Fibroblast of skin of scalp (primary cell): ENCODE results near the gene SLC24A3.

Experiments used
- DNase-seq: peaks from one replicate; pipeline ENCODE4 v3.0.0-alpha.2; 2013

Gene SLC24A3

GRCh38 chr20:19428324-19428723 lies 215.9 kb downstream of the SLC24A3 start:
- no peak for DNase-seq

DNA sequence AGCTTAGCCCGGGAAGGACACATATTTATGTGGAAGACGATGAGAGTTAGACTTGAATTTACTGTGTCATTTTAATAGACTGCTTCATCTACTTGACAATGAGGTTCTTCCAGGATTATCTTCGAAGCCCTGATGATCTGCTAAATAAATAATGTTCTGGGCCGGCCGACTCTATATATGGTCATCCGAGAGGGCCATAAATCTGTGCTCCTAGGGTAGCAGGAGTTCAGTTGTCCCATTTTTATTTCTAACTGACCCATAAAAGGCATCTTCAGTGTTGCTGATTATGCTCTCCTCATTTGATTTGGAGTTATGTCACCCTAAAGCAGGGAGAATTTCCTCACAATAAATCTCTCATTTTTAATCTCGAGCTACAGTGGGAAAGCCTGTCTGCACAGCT lies 217.1 kb downstream of the SLC24A3 start:
- no peak for DNase-seq

- DNase-seq = no peak
Observed at GRCh38 chr20:19430641-19431315, 218.3 kb downstream of the SLC24A3 start.

- no peak for DNase-seq
Observed at GRCh38 chr20:19431316-19431700, 218.9 kb downstream of the SLC24A3 start.

- DNase-seq = no peak
Observed at GRCh38 chr20:19431906-19432305, 219.5 kb downstream of the SLC24A3 start.

GRCh38 chr20:19433371-19434350 lies 221.2 kb downstream of the SLC24A3 start:
- peak; percentile 73 for DNase-seq

GRCh38 chr20:19435316-19435715 lies 222.9 kb downstream of the SLC24A3 start:
- peak; percentile 57 for DNase-seq

- no peak for DNase-seq
Observed at GRCh38 chr20:19435821-19436220, 223.4 kb downstream of the SLC24A3 start.

DNA sequence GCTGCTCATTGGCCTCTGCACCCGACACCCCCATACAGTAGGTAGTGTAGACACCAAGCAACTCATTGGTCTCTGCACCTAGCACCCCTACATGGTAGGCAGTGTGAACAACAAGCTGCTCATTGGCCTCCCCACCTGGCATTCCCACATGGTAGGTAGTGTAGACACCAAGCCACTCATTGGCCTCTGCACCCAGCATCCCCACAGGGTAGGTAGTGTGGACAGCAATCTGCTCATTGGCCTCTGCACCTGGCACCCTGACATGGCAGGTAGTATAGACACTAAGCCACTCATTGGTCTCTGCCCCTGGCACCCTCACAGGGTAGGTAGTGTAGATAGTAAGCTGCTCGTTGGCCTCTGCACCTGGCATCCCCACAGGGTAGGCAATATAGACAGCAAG lies 226.0 kb downstream of the SLC24A3 start:
- no peak for DNase-seq

DNA sequence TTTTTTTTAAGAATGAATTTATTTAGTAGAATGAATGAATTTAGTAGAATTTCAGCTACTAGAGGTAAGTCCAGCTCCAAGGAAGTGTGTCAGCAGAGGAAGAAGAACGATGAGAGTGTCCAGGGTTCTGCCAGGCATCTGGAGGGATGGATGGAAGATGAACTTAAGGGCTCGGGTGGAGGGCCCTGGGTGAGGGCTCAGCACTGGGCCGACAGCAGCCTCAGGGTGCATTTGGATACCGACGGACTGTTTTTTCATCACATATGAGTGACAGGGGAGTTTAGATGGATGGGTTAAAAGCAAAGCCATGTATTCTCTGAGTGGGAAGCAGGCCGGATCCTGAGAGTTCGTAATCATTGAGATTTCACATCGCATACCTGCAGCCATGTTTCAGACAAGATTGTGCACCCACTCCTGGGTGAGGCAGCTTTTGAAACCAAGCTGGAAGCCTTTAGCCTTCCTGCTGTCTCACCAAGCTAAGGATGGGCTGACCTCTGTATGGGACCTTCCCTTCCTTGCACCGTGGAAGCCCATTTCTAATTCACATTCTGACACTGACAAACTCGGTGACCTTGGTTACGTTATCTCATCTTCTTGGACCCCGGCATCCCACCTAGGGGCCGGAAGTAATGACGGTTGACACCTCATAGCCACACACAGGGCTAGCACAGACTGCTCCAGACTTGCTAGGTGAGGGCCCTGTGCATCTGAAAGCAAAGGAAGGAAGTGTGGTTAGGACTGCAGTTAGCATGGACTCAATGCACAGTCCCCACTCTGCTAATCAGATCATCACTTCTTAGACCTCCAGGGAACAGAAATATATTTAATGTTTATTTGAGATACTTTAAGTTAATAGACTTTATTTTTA lies 228.5 kb downstream of the SLC24A3 start:
- DNase-seq = no peak

DNA sequence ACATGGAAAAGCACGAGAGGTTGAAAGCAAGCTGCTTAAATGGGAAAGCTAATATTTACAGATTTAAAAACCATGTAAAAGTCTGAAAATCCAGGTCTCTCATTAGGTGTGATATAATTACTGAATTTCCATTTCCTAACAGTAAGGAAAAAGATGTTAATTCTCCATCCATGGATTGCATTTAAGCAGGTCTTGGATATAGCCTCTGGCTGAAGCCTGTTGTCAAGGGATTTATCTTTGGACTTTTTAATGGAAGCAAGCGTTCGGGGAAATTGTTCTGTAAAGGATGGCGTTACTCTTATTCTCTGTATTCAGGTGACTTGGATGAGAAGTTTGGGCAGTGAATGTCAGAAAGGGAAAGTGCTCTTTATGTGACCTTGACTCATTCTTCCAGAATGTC lies 233.8 kb downstream of the SLC24A3 start:
- DNase-seq = no peak

DNA sequence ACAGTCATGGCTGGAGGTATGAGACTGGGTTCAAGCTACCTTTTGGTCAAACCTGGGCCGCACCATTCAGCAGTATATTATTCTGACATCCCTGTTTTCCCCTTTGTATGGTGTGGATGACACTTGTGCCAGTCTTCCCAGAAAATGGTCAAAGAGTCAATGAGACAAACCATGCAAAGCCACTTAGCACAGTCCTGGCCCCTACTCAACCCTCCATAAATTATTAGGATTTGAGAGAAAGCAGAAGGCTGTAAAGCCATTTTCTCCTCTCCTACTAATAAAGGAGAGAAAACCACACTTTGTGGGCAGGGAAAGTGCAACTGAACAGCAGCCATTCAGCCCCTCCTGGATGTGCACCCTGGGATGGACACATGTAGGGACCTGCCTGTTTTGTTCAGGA lies 236.2 kb downstream of the SLC24A3 start:
- no peak for DNase-seq

- DNase-seq = peak; percentile 47
Observed at GRCh38 chr20:19449051-19449450, 236.6 kb downstream of the SLC24A3 start.

DNA sequence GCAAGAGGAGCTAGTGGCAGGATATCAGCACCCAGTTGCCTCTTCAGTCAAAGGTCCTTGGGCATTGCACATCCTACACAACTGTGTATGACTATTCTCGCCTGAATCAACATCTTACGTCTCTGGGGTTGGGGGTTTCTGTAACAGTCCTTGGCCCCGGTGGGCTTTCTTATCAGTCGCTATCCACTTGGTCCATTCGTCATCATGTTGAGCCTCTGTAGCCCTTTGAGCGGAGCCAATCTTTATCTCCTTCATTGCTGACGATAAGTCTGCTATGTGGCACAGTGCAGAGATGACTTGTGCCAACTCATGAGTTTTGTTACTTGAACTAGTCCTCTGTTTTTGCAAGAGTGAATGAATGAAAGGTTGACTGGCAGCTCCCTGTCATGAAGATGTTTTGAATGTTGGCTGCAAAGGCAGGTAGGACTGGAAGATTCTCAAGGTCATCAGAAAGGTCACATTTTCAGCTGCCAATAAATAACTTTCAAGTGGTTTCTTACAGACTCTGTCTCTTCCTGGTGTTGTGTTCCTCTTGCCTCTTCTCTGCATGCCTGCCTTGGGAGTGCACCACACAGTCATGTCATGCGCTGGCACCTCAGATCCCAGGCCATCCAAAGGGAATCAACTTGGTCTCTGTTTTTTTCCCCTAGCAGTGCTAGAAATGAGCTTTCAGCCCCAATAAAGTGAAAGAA lies 238.9 kb downstream of the SLC24A3 start:
- no peak for DNase-seq

DNA sequence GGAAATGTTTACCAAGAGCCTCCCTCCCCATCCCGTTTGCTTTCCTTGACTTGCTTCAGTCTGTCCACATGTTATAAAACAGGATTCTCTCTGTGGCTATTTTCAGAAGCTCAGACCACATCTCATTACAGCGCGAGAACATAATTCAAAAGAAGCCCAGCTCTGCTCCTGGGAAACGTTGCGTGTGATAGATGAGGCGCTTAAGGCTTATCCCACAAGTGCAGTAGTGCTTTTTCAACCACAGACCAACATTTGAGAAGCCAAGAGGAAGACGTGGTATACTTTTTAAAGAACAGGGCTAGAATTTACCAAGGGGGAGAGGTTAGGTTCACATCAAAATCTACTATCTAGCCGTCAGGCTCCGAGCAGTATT lies 239.5 kb downstream of the SLC24A3 start:
- no peak for DNase-seq

DNA sequence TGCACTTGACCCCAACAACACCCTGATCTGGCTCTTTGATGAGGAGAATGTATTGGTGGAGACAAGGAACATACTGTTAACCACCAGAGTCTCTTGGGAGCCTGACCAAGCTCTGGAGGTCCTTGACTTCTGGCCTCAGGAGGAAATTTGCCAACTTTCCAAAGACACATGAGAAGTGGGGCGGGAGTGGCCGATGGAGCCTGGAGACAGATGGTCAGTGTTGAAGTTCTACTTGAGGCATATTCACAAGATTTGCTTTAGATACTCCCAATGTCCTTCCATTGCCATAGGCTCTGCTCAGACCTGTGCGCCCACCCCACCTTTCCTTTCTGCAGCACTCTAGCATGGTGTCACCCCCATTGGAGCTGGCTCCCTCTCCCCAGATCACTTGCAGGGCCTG lies 241.0 kb downstream of the SLC24A3 start:
- no peak for DNase-seq

GRCh38 chr20:19453862-19454261 lies 241.4 kb downstream of the SLC24A3 start:
- no peak for DNase-seq

DNA sequence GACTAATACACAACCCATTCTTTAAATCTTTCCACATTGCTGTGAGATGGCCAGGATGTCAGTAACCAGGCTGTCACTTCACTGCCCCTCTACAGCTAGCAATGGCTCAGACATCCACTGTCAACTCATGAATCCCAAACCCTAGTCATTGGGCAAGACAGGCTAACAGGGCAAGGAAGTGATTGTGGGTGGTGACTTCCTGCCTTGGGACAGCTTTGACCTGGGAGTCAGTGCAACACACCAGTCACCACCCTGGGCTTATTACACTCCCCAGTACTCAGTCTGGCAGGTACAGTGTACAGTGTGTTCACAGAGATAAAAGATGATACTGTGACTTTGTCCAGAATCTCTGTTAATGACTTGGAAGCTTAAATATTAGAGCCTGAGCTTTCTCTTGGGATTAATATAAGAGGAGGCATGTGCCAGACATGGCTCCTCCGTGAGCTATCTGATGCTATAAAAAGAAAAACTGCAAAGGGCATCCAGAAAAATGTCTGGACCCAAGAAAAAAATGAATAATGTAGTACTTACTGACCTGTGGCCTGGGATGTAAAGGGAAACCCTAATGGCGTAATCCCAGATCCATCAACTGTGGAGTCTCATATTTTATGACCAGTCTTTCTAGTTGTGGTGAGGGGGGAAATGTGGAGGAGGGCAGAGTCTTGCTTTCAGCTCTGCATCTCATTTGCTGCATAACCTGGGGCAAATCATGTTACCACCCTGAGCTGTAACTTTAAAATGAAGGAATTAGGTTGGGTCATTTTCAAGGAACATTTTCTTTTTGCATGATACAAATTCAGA lies 244.4 kb downstream of the SLC24A3 start:
- no peak for DNase-seq

DNA sequence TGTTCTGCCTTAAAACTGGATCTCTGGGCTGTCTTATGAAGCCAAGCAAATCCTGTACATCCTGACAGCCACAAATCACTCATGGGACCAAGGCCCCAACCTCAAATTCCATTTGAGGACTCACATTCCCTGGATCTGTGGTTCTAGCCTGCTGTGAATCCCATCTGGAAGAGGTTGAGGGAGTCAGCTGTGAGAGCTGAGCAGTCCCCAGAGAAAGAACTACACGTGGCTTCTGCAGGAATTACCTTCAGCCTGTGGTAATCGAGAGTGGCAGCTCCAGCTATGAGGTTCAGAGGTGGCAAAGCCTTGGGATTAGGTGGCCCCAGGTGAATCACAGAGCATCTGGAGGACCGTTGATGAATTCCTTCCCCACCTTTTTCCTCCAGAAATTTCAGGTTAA lies 245.2 kb downstream of the SLC24A3 start:
- DNase-seq = peak; percentile 73

- peak; percentile 66 for DNase-seq
Observed at GRCh38 chr20:19460386-19460785, 247.9 kb downstream of the SLC24A3 start.

GRCh38 chr20:19462491-19462890 lies 250.0 kb downstream of the SLC24A3 start:
- DNase-seq = no peak
